Bone marrow (tissue), 2 donors: ENCODE data around the gene KEAP1.
"Not testable (repeated sequence)": the region's sequence is repeated elsewhere in the genome, so short reads cannot be mapped to it uniquely, and the experiment has no call there.

Source experiments
- DNase-seq, 2 donors: peaks; one replicate each; lab custom pipeline; 2025; lab: John Stamatoyannopoulos, UW

KEAP1 gene

GRCh38 chr19:10497371-10497770 lies 5.8 kb downstream of the KEAP1 start:
- DNase-seq: no peak

GRCh38 chr19:10491472-10492047 lies 11.6 kb downstream of the KEAP1 start:
- no peak for DNase-seq

GRCh38 chr19:10486551-10486950 lies 16.6 kb downstream of the KEAP1 start:
- DNase-seq: no peak

GRCh38 chr19:10478903-10479384 lies 24.2 kb downstream of the KEAP1 start:
- DNase-seq: peak; percentile 54 to 84

- no peak for DNase-seq
Observed at GRCh38 chr19:10478476-10478875, 24.7 kb downstream of the KEAP1 start.

GRCh38 chr19:10474962-10475451 lies 28.1 kb downstream of the KEAP1 start:
- DNase-seq: no peak

GRCh38 chr19:10473192-10473591 lies 30.0 kb downstream of the KEAP1 start:
- DNase-seq: no peak

GRCh38 chr19:10471909-10472308 lies 31.2 kb downstream of the KEAP1 start:
- DNase-seq: no peak

- no peak for DNase-seq
Observed at GRCh38 chr19:10468133-10468532, 35.0 kb downstream of the KEAP1 start.

- DNase-seq: no peak
Observed at GRCh38 chr19:10467104-10467706, 36.0 kb downstream of the KEAP1 start.

- DNase-seq: no peak
Observed at GRCh38 chr19:10464456-10464855, 38.7 kb downstream of the KEAP1 start.

GRCh38 chr19:10462557-10462956 lies 40.6 kb downstream of the KEAP1 start:
- no peak for DNase-seq

GRCh38 chr19:10462042-10462441 lies 41.1 kb downstream of the KEAP1 start:
- DNase-seq: not testable (repeated sequence)

GRCh38 chr19:10461047-10461949 lies 41.9 kb downstream of the KEAP1 start:
- peak; percentile 70 to 93 for DNase-seq

- no peak for DNase-seq
Observed at GRCh38 chr19:10460714-10461046, 42.5 kb downstream of the KEAP1 start.

GRCh38 chr19:10458733-10459132 lies 44.4 kb downstream of the KEAP1 start:
- not testable (repeated sequence) for DNase-seq

- no peak for DNase-seq
Observed at GRCh38 chr19:10454267-10454666, 48.9 kb downstream of the KEAP1 start.

- no peak for DNase-seq
Observed at GRCh38 chr19:10453852-10454251, 49.3 kb downstream of the KEAP1 start.

GRCh38 chr19:10452726-10453618 lies 50.2 kb downstream of the KEAP1 start:
- no peak for DNase-seq

- no peak for DNase-seq
Observed at GRCh38 chr19:10450853-10451609, 52.1 kb downstream of the KEAP1 start.
